GM13976 (cell line): ENCODE measurements around the gene LGR6.
"Not testable (repeated sequence)": the region's sequence is repeated elsewhere in the genome, so short reads cannot be mapped to it uniquely, and the experiment has no call there.

Source experiments
- DNase-seq: peaks from one replicate; pipeline ENCODE4 v3.0.0; 2012; ENCODE audit warnings: low spot score
- in situ Hi-C: fragments of 300-500 bp; cut with MboI; formaldehyde crosslinking; loops from one replicate; pipeline ENCODE4 v1.12.0; 2022; ENCODE audit warnings: low sequenced_read_pairs, mixed read lengths, inconsistent platforms; ENCODE audit not compliant: unreplicated experiment
- TF ChIP-seq, protein P1 (sequence below): IDR thresholded peaks from 2 replicates; pipeline ENCODE4 v1.5.1; 2012; ENCODE audit warnings: borderline replicate concordance, mild to moderate bottlenecking; ENCODE audit not compliant: insufficient read depth; ENCODE audit errors: extremely low read depth, missing control alignments, control extremely low read depth

LGR6 gene

DNA sequence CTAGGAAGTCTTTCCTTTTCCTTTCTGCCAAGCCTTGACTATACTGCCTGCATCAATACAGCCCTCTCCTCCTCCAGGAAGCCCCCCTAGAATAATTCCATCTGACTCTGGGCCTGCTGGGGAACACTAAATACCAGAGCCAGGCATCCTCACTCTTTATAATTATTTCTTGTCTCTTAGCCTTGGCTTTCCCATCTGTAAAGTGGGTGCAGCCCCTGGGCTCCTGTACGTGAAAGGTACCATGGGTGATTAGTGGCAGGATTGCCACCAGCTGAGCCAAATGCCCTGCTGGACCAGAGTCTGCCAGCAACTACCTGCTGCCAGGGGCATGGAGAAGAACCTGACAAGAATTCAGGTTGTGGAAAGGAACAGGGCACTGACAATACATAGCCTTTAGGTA lies 58.7 kb downstream of the LGR6 start:
- in situ Hi-C loops = no loop called here
- TF ChIP-seq, protein P1, sequence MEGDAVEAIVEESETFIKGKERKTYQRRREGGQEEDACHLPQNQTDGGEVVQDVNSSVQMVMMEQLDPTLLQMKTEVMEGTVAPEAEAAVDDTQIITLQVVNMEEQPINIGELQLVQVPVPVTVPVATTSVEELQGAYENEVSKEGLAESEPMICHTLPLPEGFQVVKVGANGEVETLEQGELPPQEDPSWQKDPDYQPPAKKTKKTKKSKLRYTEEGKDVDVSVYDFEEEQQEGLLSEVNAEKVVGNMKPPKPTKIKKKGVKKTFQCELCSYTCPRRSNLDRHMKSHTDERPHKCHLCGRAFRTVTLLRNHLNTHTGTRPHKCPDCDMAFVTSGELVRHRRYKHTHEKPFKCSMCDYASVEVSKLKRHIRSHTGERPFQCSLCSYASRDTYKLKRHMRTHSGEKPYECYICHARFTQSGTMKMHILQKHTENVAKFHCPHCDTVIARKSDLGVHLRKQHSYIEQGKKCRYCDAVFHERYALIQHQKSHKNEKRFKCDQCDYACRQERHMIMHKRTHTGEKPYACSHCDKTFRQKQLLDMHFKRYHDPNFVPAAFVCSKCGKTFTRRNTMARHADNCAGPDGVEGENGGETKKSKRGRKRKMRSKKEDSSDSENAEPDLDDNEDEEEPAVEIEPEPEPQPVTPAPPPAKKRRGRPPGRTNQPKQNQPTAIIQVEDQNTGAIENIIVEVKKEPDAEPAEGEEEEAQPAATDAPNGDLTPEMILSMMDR = no peak
- no peak for DNase-seq

DNA sequence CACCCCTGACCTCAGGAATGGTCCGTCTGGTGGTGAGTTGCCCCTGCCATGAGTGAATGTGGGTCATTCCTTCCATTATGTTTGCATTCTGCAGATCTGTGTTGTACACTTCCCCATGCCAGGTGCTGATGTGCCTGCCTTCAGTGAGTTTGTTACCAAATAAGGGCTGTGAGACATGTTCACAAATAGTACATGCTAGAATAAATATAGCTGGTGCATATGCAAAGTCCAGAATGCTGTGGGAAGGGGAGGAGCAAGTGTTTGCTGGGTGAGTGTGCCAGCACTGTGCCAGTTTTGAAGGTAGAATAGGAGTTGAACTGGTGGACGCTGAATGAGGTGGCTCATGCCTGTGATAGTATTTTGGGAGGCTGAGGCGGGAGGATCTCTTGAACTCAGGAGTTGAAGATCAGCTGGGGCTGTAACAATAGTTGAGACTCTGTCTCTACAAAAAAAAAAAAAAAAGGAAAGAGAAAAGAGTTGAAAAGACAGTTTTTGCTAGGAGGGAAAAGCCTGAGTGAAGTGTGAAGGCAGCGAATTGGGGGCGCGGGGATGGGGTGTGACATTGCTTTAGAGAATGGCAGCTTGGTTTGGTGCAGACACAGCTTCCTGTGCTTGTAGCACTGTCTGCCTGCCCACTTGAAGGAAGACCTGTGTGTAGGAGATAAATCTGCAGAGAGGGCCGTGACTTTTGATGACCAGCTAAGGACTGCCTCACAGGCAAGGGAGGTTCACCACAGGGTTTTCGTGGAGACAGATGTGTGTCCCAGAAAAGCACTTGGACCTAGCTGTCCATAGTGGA lies 61.1 kb downstream of the LGR6 start:
- in situ Hi-C loops = no loop called here
- TF ChIP-seq, protein P1 = no peak
- DNase-seq = no peak

DNA sequence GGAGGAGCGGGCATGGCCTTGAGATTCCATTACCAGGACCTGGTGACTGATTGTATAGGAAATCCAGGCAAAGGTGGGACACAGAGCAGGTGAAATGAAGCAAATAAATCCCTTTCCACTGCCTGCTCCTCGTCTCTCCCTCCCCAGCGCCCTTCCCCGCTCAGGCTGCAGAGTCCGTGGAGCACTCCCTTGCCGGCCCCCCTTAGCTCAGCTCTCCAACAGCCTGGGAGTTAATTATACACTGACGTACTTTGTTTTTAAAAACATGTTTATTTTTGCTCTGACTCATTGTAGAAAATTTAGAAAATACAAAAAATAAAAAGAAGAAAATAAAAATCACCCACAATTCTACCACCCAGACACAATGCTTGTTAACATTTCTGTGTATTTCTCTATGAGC lies 61.7 kb downstream of the LGR6 start:
- in situ Hi-C loops = no loop called here
- TF ChIP-seq, protein P1 = no peak
- DNase-seq = no peak

DNA sequence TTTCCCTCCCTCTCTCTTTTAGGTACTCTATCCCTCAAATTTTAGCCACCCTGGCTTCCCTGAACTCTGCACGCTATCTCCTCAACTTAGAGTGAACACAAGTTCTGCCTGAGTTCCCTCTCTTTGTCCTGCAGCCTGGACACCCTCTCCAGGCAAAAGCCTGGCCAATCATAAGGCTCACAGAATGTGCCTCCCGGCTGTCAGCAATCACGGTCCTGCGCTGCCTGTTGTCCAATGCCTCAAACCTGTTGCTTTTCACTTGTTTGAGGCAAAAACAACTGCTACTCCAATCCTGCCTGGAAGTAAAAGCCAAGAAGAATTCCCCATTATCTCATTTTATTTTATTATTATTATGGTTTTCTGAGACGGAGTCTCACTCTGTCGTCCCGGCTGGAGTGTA lies 66.1 kb downstream of the LGR6 start:
- DNase-seq = no peak
- TF ChIP-seq, protein P1 = no peak
- in situ Hi-C loops = no loop called here

DNA sequence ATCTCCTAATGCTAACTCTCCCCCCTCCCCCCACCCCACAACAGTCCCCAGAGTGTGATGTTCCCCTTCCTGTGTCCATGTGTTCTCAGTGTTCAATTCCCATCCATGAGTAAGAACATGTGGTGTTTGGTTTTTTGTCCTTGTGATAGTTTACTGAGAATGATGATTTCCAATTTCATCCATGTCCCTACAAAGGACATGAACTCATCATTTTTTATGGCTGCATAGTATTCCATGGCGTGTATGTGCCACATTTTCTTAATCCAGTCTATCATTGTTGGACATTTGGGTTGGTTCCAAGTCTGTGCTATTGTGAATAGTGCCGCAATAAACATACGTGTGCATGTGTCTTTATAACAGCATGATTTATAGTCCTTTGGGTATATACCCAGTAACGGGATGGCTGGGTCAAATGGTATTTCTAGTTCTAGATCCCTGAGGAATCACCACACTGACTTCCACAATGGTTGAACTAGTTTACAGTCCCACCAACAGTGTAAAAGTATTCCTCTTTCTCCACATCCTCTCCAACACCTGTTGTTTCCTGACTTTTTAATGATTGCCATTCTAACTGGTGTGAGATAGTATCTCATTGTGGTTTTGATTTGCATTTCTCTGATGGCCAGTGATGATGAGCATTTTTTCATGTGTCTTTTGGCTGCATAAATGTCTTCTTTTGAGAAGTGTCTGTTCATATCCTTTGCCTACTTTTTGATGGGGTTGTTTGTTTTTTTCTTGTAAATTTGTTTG lies 67.8 kb downstream of the LGR6 start:
- in situ Hi-C loops, DNase-seq: not testable (repeated sequence)

DNA sequence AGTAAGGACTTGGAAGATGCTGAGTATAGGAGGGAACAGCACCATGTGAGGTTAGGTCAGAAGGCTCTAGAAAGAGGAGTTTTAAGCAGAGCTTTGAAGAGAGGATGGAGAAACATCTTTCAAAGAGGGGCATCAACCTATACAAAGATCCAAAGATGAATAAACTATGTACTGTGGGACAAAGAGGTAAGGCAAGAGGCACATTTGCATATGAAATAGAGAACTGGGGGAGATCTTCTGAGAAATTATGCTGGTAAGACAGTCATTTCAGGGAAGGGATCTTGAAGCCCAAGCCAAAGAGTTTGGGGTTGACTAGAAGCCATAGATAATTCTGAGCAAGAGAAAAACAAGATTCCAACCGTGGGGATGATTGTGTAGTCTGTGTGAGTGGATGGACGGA lies 70.0 kb downstream of the LGR6 start:
- TF ChIP-seq, protein P1 = no peak
- no peak for DNase-seq
- in situ Hi-C loops = no loop called here

DNA sequence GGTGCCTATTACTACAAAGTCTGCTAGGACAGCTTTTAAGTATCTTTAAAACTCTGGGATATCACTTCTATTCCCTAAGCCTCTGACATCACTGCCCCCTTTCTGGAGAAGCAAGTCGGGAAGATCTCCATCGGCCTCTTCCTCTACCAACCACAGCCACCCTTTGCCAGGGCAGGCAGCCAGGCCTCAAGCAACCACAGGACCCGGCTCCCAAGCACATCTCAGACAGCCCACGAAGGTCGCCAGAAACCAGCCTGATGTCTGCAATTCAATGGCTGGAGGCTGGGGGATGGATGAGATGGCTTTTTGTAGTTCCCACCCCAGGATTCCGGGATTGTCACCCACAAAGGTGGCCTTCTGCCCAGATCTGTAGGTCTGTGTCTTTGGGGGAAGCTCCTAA lies 70.7 kb downstream of the LGR6 start:
- no peak for DNase-seq
- TF ChIP-seq, protein P1 = no peak
- in situ Hi-C loops = no loop called here
